HG03521 (cell line): Measurements from ENCODE around the gene TIFAB.
"Not testable (repeated sequence)": the region's sequence is repeated elsewhere in the genome, so short reads cannot be mapped to it uniquely, and the experiment has no call there.

Experiments used
- ATAC-seq: cut with Tn5 transposase; IDR thresholded peaks from one replicate; pipeline ENCODE4 v1.9.1; 2021; ENCODE audit warnings: mild to moderate bottlenecking, moderate library complexity; ENCODE audit not compliant: unreplicated experiment

Gene TIFAB, protein sequence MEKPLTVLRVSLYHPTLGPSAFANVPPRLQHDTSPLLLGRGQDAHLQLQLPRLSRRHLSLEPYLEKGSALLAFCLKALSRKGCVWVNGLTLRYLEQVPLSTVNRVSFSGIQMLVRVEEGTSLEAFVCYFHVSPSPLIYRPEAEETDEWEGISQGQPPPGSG

DNA sequence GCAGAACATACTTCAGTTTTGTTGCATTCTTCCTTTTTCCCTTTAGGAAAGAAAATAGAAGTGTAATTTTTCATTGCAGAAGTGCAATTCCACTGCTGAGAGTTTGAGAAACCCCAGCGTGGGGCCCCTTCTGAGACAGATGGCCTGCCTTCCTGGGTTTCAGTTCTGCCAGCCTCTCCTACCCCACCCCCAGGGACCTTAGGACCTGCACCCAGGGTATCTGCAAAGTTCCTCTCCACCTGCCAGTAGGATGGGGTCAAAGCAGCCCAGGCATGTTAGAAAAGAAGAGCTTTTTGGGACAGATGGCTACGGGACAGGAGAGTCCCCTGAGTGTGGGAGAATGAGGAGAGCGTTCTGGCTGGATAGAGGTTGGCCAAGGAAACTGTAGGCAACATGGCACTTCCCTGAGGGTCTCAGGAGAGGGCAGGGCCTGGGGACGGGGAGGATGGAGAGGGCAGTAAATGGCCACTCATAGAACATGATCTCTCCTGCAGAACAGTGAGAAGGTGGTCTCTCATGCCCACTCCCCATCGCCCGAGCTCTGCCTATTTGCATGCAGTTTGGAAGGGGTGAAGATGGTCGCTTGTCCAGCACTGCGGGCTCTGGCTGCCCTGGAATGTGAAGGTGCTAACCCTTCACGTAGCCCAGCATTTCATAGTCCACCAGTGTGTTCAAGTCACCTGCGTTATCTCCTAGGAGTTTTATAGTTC, at the start of gene TIFAB:
Gene TIFAB (minus strand): TSS at position 31 of the 710 bp plus-strand sequence. CDS start 2,412 bp downstream, outside the sequence.
- no peak for ATAC-seq

DNA sequence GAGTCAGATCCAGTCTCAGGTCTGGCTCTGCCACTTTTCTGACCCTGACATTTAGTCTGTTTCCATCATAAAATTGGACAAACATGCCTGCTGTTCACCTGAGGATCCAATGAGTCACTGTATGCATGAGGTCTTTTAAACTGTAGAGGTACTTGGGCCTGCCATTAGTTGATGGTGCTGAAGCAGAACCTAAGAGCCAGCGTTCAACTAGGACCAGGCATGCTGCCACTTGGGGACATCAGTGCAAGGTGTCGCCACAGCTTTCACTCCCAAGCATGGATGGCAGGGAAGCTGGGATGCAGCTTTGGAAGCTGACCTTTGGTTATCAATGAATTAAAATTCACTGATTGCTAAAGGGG, 46.5 kb upstream of the TIFAB start:
- no peak for ATAC-seq

DNA sequence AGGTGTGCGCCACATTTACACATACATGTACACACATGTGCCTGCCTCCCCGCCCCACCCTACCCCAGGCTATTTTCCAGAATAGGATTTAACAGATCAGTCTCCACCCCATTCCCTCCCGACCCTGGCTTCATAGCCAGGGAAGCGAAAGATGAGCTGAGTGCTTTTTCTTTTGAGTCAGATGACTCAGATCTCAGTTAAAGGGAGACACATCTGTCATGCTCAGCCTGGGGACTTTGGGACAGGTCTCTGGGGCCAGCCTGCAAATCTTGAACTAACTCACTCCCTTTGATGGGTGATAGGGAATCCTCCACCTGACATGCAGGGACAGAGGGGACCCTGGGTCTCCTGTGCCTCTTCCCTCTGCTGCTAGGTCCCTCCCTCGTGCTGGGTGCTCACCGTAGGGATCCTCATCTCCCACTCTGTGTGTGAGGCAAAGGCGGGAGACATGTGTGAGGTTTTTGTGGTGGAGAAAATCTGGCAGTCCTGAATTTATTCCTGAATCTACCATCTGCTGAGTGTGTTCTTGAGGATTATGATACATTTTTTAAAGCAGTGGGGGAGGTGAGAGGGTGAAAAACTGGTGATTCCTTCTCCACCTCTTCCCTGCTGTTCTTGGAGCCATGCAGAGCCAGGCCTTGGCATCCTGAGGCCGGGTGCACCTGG, 46.0 kb upstream of the TIFAB start:
- no peak for ATAC-seq

DNA sequence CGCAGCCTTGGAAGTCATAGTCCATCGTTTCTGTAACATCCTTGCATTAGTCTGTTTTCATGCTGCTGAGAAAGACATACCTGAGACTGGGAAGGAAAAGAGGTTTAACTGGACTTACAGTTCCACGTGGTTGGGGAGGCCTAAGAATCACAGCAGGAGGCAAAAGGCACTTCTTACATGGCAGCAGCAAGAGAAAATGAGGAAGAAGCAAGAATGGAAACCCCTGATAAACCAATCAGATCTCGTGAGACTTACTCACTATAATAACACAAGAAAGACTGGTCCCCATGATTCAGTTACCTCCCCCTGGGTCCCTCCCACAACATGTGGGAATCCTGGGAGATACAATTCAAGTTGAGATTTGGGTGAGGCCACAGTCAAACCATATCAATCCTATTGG, 43.4 kb upstream of the TIFAB start:
- ATAC-seq: not testable (repeated sequence)

DNA sequence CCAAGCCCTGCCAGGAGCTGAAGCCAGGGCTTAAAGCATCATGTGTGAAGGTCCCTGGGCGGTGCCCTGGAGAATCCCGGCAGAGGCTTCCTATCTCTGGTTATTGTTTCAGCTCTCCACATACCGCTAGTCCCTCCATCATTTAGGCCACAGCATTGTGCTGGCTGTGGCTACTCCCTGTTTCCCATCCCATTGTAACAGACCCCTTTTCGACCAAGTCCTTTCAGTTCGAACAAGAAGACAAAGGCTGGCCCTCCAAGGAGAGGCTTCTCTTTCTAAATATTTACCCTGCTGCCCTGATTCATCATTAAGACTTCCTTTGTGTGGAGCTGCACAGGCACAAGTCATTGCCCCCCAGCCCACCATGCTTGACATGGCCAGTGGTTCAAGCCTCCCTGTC, 42.0 kb upstream of the TIFAB start:
- no peak for ATAC-seq

DNA sequence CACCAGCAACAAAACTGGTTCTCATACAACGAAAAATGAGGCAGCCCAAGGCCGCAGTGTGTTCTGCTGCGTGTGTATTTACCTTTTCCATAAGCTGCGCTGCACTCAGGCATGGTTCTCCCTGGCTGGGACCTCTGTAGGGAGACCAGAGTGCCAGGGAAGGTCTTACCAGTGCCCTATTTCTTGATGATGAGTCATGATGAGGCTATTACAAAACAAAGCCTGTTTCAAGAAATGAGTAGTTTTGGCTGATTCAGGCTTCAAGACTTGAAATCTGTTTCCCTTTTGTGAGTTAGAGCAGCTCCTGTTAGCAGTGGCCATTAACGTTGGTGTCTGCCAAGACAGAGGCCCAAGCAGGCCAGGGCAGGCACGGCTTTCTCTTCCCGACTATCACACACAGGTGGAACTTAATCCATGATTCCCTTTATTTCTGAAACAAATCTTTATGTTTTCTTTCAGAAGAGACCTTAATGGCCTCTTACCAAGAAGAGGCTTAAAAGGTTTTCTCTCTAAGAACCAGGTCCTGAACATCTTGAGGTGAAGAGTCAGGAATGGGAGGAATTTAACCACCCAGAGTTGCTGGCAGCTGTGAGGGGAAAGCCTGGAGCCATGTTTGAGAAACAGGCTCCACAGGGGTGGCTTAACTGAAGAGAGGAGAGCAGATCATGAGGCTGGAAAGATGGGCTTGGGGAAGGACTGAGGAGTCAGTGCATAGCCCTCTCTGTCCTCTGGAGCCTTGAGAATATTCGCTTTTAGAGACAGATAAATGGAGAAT, 41.4 kb upstream of the TIFAB start:
- ATAC-seq: no peak

DNA sequence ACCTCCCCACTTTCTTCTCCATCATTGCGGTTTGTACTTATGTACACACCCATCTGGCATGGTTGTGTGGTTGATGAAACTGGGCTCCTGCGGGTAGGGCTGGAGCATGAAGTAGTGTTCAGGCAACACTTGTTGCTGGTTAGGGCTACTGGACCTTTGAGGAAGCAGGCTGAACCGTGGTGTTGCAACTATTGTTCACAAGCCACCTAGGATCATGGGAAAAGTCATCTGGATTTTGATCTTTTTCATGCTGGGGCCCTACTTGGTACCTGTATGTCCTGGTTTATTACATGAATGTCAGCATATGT, 40.1 kb upstream of the TIFAB start:
- ATAC-seq: no peak

DNA sequence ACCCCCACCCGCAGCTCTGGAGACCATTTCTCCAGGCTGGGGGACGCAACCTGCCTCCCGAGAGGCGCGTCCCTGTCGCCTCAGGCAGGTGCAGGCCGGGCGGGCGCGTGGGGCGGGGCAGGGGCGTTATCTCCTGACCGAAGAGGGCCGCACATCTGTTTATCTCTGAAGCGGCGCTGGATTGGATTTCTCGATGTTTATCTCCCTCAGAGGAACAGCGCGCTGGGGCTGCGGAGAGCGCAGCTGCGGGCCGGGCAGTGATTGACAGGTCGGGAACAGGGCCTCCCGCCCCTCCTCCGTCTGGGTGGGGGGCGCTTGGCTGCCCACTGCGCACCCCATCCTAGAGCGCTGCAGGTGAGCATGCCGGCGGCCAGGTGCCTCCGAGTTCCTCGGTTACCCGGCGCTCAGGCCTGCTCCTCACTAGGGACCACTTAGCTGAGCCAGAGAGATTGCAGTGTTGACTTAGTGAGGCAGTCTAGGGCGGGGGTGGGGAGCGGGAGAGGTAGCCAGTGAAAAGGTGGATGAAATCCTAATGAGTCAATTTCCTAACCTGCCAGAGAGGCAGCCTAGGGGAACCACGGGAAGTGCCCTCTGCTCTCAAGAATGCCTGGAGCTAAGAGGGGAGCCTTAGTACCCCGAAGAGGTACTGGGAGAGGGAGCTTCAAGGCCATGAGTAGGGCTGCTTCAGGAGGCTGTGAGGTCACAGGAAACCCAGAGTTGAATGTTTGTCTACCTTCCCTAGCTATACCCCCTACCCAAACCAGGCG, 39.6 kb upstream of the TIFAB start:
- no peak for ATAC-seq

DNA sequence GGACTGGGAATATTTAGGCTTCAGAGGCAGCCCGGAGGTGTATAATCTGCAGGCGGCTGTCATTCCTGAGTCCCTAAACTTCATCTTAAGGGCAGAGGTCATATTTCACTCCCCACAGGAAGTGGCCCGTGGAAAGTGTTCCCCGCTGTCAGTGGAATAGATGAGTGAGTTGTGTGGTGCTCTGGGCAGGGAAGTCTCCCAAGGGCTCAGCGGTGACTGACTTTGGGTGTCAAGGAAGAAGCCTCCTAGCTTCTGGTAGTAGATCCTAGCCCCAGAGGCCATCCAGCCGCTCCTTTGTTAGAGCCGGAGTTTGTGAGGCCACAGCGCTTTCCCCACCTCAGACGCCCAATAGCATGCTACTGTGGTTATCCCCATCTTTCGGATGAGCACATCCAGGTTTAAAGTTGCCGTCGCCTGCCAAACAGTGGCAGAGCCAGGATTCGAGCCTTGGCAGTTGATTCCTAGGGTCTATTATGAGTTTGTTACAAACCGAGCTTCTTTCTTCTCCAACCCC, 38.9 kb upstream of the TIFAB start:
- ATAC-seq: no peak

DNA sequence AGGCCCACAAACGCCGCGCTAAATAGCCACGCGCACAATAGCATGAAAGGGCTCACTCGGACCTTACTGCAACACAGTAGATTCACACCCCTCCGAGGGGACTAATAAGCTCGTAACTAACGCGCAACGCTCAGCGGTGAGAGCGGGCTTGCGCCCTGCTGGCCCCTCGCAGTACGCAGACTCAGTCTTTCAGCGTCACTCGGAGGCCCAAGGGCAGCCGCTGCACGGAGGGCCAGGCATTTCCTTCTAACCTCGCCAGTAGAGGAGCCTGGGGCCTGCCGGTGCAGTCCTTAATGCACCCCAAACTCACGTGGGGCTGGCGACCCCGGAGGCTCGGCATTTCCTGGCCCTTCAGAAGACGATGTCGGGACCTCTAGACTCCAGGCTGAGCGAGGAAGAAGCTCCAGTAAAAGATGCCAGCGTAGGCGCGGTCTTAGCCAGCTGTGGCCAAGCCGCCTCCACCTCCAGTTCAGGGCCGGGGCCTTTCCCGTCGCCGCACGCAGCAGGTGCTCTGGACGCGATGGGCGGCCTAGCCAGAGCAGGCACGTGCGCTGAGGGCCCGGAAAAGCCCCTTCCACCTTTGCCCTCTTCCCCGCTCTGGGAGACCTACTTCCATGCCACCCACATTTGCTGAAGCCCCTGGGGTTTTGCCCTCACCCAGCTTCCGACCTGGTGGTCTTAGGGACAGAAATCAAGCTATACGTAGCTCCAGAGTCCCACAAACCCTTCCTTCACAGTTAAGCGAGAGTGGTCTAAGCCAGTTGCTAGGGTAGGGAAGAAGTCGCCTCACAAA, 38.3 kb upstream of the TIFAB start:
- ATAC-seq: no peak

DNA sequence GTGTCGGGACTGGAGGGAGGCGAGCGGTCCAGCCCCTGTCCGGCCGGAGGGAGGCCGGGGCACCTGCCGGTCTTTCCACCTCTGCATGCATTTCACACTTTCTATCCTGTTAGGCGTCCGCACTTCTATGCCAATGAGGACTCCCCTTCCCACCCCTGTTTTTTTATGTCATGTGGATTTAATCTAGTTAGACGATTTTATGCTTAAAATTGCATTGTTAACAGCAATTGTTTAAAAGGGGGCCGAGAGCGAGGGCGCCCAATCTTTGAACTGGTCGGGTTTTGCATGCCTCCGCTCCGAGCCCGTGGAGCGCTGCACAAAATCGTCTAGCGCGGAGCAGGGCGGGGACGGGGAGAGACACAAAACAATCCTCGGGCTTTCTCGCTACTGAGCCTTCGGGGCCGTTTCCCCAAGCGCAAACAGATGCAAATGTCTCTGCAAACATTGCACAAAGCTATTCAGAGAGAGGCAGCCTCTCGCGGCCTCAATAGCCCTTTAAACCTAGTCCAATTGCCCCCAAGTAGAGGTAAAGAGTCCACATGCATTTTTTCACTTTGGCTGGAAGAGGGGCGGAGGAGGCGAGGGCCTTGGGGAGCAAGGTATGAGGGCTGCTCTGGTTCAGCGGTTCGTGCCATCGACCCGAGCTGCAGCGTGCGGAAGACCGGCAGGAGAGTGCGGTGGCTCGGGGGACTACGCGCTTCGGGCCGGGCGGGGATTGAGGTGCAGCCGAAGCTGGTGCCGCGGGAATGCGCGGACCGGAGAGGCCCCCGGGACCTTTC, 37.5 kb upstream of the TIFAB start:
- ATAC-seq: no peak

DNA sequence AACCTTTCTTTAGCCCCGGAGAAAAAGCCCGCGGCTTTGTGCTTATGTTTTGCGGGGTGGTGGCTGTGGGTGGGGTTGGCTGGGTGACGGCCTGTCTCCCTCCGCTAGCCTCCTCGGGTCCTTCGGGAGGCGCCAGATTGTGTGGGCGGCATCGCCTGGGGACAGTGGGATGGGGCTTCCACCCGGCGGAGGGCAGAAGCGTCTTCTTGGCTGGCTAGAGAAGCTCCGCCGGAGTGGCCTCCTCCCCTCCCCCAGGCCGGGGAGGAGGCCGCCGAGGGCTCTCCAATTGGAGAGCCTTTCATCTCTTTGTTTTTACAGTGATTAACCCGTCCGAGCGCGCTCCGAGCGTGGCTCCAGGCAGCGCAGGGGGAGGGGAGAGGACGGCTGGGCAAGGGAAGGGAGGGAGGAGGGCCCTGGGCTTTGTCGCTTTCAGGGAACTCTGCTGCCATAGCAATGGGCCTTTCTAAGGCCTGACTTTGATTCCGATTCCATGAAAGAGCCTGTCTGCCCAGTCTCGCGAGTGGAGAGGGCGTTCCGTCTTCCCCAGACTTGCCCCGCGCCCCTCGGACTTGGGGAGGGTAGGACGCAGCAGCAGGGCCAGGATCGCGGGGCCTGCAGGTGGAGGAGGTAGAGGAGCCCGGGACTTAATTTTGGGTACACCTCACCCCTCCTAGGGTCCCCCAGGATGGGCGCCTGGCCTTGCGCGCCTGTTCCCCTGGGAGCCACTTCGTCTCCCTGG, 36.7 kb upstream of the TIFAB start:
- no peak for ATAC-seq

DNA sequence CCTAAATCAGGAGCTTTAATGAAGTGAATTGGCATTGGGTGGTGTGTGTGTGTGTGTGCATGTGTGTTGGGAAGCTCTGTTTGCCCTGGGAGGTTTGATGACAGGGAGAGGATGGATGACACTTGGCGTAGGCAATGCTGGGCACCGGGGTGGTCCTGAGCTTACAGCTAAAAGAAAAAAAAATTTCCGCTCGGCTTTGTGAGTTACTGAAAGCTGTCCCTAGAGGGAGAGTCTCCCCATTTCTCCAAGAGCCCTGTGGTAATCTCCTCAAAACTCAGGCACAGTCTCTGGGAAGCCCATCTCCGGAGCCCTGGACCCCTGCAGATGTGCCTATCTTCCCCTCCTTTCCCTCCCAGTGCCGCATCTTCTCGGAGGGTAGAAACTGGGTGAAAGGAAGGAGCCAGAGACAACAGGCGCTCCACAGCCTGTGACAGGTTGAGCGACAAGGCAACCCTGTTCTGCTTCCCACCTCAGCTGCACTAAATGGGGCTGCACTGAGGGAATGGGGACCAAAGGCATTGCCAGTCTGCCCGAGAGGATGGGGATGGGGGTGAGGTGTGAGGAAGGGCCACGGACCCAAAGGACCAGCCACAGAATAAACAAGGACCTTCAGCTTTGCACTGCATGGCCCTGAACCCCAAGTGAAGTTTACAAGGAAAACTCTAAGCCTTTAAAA, 35.8 kb upstream of the TIFAB start:
- ATAC-seq: no peak

DNA sequence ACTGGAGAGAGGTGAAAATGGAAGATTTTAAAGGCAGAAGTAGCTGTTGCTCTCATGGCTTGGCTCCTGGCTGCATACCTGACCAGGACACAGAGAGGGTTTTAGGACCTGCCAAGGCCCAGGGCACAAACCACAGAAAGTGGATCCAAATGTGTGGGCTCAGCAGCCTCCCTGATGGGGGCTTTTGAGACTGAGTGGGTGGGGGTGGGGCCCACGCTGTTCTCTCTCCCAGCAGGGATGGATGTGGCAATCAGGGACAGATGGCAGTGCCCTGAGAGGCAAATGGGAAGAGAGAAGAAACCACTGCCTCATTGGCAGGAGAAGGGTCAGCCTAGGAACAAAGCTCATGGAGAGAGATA, 34.9 kb upstream of the TIFAB start:
- no peak for ATAC-seq

DNA sequence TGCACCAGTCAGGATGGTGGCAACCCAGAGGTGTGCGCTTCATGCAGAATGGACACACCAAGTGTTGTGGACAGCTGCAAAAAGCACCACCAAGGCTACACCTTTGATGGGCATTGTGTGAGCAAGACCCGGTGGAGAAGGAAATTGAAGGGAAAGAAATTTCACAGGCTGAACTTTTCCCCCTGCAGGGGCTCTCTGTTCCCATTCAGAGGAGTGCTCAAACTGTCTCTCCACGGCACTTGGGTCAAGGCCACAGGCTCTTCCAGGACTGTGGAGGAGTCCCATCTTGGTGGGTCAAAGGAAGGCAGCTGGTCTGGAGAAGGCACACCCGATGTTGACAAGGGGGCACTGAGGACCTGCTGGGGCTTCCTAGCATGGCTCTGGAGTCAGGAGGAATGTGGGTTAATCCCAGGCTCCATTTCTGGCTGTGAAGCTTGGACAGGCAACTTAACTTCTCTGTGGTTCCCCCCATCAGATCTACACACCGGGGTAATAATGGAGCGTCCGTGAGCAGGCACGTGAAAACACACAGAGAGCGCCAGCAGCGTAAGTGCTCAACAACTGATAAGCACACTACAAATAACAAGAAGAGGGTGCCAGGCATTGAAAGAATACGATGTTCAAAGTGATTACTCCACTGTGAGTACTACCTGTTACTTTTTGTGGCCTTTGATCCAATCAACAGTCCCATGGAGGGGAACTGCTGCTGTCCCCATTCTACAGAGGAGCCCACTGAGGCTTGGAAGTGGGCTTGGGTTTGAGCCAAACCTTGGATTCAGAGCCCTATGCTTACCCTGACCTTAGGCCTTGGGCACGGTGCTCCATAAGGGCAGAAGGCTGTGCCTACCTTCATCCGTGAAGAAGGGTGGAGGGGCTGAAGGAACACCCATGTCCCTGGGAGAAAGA, 34.2 kb upstream of the TIFAB start:
- ATAC-seq: no peak

DNA sequence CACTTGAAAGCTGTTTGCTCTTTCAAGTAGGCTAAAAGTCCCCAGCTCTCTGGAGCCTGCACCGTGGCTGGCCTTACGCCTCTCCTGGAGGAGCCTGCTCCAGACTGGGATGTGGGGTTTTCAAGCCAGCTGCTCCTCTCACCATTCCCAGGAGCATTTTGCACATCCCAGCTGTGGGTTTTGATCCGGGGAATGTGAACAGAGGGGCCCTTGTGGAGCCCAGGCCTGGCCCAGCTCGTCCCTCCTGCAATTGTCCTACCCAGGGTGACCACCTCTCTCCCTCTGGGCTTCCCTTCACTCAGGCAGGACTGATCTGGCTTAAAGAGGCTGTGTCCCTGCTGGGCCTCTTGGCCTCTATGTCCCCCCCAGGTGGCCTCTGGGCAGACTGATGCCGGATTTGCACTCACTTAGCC, 32.5 kb upstream of the TIFAB start:
- no peak for ATAC-seq

DNA sequence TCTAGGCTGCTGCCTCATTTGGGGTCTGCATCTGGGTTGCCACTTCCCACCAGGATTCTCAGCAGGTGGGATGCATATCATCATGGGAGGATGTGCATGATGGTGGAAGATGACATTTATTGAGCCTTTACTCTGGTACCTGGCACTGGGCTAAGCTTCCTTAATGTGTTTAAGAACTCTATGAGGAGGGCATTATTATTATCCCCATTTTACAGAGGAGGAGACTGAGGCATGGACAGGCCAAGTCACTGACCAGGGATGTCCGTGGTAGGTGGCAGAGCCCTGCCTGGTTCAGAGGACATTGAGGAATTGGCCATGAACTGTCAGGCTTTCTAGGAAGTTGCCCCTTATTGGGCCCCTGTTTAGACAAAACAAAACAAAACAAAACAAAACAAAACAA, 31.1 kb upstream of the TIFAB start:
- no peak for ATAC-seq
